Stimulated activated naive B cell treated with anti-CD40 and anti-IgM and Interleukin-4, amounts not matched to agents 10 μg/mL and 1 μg/mL and 100 μg/mL, for 72 hours (primary cell): ENCODE results near the gene NT5DC3.
"Not testable (repeated sequence)": the region's sequence is repeated elsewhere in the genome, so short reads cannot be mapped to it uniquely, and the experiment has no call there.

Experiments
- ATAC-seq, 2 donors: fragments of 150-1000 bp; cut with Tn5 transposase; replicated peaks; 2 replicates each; pipeline ENCODE4 v1.10.0; 2021; ENCODE audit warnings: moderate library complexity in 1 of 2
- DNase-seq: peaks from one replicate; pipeline ENCODE4 v3.0.0; 2021
- H3K27ac Mint-ChIP-seq: one replicate; pipeline ENCODE4 v1.8.0; 2022; ENCODE audit warnings: mild to moderate bottlenecking, mixed read lengths
- H3K27me3 Mint-ChIP-seq, 2 donors: one replicate each; pipeline ENCODE4 v1.8.0; 2022; ENCODE audit warnings: mixed read lengths in 2 of 2
- H3K36me3 Mint-ChIP-seq, 2 donors: one replicate each; pipeline ENCODE4 v1.8.0; 2022; ENCODE audit warnings: mixed read lengths in 2 of 2, mild to moderate bottlenecking in 1 of 2
- H3K4me1 Mint-ChIP-seq, 2 donors: one replicate each; pipeline ENCODE4 v1.8.0; 2022; ENCODE audit warnings: mixed read lengths in 2 of 2, mild to moderate bottlenecking in 1 of 2
- H3K4me3 Mint-ChIP-seq, 2 donors: one replicate each; pipeline ENCODE4 v1.8.0; 2022; ENCODE audit warnings: mild to moderate bottlenecking in 2 of 2, mixed read lengths in 2 of 2, moderate library complexity in 1 of 2
- H3K9me3 Mint-ChIP-seq, 2 donors: one replicate each; pipeline ENCODE4 v1.8.0; 2022; ENCODE audit warnings: mixed read lengths in 2 of 2, mild to moderate bottlenecking in 1 of 2

NT5DC3 gene

DNA sequence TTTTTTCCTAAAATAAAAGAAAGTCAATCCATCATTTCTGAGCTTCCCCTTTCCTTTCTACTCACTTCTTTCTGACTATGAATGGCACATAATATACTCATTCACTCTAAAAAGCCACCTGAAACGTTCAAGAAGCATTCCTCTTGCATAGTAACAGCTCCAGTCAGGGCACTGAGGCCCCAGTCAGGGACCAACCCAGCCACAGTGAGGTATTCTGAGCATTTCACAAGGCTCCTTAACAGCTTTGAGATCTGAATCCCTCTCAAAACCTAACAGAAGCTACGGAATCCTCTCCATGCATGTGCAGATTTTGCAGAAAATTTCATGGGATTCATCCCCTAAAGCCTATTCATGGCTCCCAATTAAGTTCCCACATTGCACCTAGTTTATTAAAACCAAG lies 23.2 kb downstream of the NT5DC3 start:
- H3K27me3 Mint-ChIP-seq: no peaks in the 10 kb centered on the region
- no peak overlapping the region for H3K4me3 Mint-ChIP-seq
- peaks cover 18 to 31% of the 10 kb centered on the region in 2 donors for H3K36me3 Mint-ChIP-seq
- ATAC-seq (no peak), DNase-seq (no peak)
- peaks cover 5 to 8% of the 10 kb centered on the region in 2 donors for H3K4me1 Mint-ChIP-seq
- H3K9me3 Mint-ChIP-seq: peaks cover 0 to 4% of the 10 kb centered on the region in 2 donors
- no peak overlapping the region for H3K27ac Mint-ChIP-seq

DNA sequence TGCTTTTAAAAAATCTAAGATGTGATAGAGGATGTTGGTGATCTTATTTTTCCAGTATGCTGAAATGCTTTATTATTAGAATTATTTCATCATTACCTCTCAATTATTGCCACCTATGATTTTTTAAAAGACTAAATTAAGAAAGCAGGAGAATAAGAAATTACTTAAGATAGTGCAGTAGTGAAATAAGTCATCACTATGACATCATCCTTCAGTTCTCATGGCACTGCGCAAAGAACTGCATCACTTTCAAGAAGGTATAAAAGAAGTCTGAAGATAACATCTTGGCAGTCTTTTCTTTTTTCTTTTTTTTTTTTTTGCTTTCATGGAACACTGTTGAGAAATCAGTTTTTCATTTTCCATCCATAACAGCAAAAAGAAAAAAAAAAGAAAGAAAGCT lies 24.4 kb downstream of the NT5DC3 start:
- peaks cover 5 to 8% of the 10 kb centered on the region in 2 donors for H3K4me1 Mint-ChIP-seq
- H3K27me3 Mint-ChIP-seq: no peaks in the 10 kb centered on the region
- H3K36me3 Mint-ChIP-seq: peaks cover 18 to 31% of the 10 kb centered on the region in 2 donors
- DNase-seq (no peak), ATAC-seq (no peak)
- no peak overlapping the region for H3K27ac Mint-ChIP-seq
- H3K4me3 Mint-ChIP-seq: no peak overlapping the region
- peaks cover 0 to 3% of the 10 kb centered on the region in 2 donors for H3K9me3 Mint-ChIP-seq

DNA sequence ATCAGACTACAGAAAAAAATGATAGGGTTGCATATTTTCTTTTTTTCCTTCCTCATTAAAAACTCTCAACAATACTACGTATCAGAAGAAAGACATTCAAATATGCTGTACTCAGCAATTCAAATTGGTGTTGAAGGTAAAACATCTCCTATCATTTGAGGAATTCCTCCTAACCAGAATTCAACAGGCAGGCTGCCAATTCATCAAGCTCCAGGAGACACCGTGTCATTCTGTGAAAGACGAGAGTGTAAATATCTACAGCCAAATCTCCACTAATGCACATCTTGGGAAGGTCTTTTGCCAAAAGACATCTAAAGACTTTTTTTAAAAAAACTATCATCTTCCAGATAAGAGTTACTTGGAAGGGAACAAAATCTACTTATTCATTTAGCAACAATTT lies 26.6 kb downstream of the NT5DC3 start:
- Mint-ChIP-seq H3K4me3 (no peak overlapping the region), H3K27ac (no peak overlapping the region), H3K27me3 (no peaks in the 10 kb centered on the region), H3K36me3 (peaks cover 22 to 35% of the 10 kb centered on the region in 2 donors), H3K9me3 (no peaks in the 10 kb centered on the region), H3K4me1 (peaks cover 3 to 8% of the 10 kb centered on the region in 2 donors)
- ATAC-seq (no peak), DNase-seq (no peak)

- Mint-ChIP-seq H3K9me3 (no peaks in the 10 kb centered on the region), H3K4me1 (peaks cover under 1 to 5% of the 10 kb centered on the region in 2 donors), H3K27ac (no peak overlapping the region), H3K36me3 (peaks cover 22 to 40% of the 10 kb centered on the region in 2 donors), H3K27me3 (no peaks in the 10 kb centered on the region), H3K4me3 (no peak overlapping the region)
- ATAC-seq (no peak), DNase-seq (no peak)
These were observed 27.1 kb downstream of the NT5DC3 start for GRCh38 chr12:103813949-103814348.

GRCh38 chr12:103813426-103813825 lies 27.6 kb downstream of the NT5DC3 start:
- no peaks in the 10 kb centered on the region for H3K4me1 Mint-ChIP-seq
- ATAC-seq: no peak
- no peaks in the 10 kb centered on the region for H3K9me3 Mint-ChIP-seq
- no peak for DNase-seq
- peaks cover 22 to 40% of the 10 kb centered on the region in 2 donors for H3K36me3 Mint-ChIP-seq
- H3K27me3 Mint-ChIP-seq: no peaks in the 10 kb centered on the region
- no peak overlapping the region for H3K4me3 Mint-ChIP-seq
- no peak overlapping the region for H3K27ac Mint-ChIP-seq

DNA sequence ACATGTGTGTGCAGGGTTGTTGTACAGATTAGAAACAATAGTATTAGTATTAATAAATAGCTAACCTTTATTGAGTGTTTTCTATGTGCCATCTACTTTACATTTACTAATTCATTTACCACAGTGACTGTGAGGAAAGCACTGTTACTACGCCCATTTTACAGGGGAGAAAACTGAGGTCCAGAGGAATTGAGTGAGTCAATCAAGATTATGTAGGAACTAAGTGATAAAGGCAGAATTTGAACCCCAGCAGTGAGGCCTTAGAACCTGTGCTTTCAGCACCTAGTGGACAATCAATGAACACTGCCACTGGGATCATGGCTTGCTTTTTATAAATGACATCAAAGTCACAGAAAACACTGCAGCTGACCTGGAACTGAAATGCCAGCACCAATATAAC lies 28.2 kb downstream of the NT5DC3 start:
- no peaks in the 10 kb centered on the region for H3K4me1 Mint-ChIP-seq
- H3K27me3 Mint-ChIP-seq: no peaks in the 10 kb centered on the region
- H3K36me3 Mint-ChIP-seq: peaks cover 27 to 45% of the 10 kb centered on the region in 2 donors
- H3K9me3 Mint-ChIP-seq: no peaks in the 10 kb centered on the region
- H3K4me3 Mint-ChIP-seq: no peak overlapping the region
- H3K27ac Mint-ChIP-seq: no peak overlapping the region
- DNase-seq (no peak), ATAC-seq (no peak)

DNA sequence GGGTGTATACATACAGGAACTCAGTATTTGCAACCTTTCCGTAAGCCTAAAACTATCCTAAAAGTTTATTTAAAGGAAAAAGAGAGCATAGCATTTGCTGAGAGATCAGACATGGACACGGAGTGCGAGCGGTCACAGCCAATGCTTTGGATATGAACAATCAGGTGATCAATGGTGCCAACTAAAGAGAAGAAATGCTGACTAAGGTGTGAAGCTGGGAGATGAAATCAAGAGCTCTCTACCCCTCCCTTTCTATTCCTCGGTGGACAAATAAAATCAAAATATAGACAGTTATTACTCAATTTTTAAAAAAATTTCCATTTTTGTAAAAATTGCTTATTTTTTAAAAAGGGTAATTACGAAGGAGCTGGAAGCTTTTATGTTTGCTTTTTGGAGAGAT lies 29.2 kb downstream of the NT5DC3 start:
- no peak for ATAC-seq
- peaks cover 0 to 3% of the 10 kb centered on the region in 2 donors for H3K4me1 Mint-ChIP-seq
- no peak for DNase-seq
- H3K36me3 Mint-ChIP-seq: peaks cover 33 to 55% of the 10 kb centered on the region in 2 donors
- H3K9me3 Mint-ChIP-seq: no peaks in the 10 kb centered on the region
- no peak overlapping the region for H3K4me3 Mint-ChIP-seq
- no peak overlapping the region for H3K27ac Mint-ChIP-seq
- H3K27me3 Mint-ChIP-seq: no peaks in the 10 kb centered on the region

DNA sequence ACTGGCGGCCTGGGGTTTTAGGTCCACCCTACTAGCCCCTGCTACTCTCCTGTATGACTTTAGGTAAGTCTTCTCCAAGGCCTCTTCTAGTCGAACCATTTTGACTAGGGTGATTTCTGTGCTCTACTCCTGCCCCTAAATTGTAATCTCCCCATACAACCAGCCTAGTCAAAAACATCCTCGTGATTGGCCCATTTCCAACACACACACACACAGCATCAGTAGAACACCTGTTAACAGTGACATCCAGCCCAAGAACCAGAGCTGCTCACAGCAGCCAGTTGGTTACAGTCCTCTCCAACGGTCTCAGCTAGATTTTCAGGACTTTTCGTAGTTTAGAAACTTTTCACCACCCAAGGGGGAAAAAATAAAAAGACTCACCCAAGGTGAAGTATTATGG lies 30.9 kb downstream of the NT5DC3 start:
- H3K27me3 Mint-ChIP-seq: no peaks in the 10 kb centered on the region
- H3K4me3 Mint-ChIP-seq: no peak overlapping the region
- peaks cover 42 to 68% of the 10 kb centered on the region in 2 donors for H3K36me3 Mint-ChIP-seq
- H3K27ac Mint-ChIP-seq: no peak overlapping the region
- no peaks in the 10 kb centered on the region for H3K9me3 Mint-ChIP-seq
- DNase-seq (no peak), ATAC-seq (no peak)
- peaks cover 0 to 6% of the 10 kb centered on the region in 2 donors for H3K4me1 Mint-ChIP-seq

DNA sequence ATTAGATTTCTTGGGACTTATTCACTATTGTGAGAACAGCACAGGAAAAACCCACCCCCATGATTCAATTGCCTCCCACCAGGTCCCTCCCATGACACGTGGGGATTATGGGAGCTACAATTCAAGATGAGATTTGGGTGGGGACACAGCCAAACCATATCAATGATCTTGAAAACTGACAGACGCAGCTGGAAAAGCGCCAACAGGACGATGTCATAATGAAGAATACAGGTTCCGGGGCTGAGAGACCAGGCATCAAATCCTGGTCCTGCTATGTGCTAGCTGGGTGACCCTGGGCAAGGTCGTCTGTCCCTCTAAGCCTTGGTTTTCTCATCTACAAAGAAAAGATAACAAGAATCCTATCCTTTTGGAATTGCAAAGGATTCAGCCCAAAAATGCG lies 31.4 kb downstream of the NT5DC3 start:
- DNase-seq, H3K27ac Mint-ChIP-seq, H3K27me3 Mint-ChIP-seq, H3K4me1 Mint-ChIP-seq, H3K9me3 Mint-ChIP-seq, H3K4me3 Mint-ChIP-seq, ATAC-seq: not testable (repeated sequence)
- H3K36me3 Mint-ChIP-seq: peaks cover 46 to 72% of the 10 kb centered on the region in 2 donors

DNA sequence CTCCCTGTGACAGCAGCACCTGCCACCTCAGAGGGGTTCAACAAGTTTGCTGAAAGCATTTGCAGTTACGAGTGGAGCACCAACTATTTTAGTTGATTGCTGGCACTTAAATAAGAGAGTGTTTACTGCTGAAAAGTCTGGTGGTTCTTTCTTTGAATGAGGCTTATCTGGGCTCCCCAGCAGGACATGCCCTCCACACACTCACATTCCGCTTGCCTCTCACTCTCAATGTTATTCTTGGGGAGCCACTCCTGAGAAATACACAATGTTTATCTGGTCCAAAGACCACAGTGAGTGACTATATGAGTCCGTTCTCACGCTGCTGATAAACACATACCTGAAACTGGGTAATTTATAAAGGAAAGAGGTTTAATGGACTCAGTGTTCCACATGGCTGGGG lies 31.9 kb downstream of the NT5DC3 start:
- Mint-ChIP-seq H3K27ac (no peak overlapping the region), H3K9me3 (no peaks in the 10 kb centered on the region), H3K27me3 (no peaks in the 10 kb centered on the region), H3K4me3 (no peak overlapping the region), H3K36me3 (peaks cover 48 to 72% of the 10 kb centered on the region in 2 donors), H3K4me1 (peaks cover 0 to 9% of the 10 kb centered on the region in 2 donors)
- no peak for DNase-seq
- no peak for ATAC-seq

DNA sequence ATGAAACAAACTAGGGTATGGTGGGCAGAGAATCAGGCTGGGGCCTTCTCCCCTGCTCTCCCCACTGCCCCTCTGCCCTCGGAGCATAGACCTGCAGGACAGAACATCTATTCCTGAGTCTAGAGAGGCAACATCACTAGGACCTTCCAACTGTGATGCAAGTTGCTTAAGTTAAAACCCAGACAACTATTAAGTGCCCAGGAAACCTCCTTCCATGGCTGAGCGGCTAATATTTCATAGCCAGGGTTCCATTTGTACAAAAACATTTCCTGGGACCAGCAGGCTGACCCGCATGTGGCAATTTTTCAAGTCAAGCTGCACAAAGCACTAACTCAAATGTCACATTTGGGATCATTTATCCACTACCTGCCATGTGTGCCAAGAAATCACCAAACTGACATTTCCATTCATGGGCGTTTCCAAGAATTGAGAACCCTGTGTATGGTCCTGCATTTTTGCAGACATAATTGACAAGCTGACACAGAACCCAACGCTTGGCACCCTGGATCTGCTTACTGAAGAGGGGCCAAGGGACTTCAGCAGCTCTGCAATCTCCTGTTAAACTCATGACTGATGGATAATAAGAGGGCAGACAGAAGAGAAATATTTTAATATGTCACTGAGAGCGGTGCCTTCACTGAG lies 32.7 kb downstream of the NT5DC3 start:
- peak overlapping the region; percentile 52 for H3K27ac Mint-ChIP-seq
- no peak overlapping the region for H3K4me3 Mint-ChIP-seq
- H3K9me3 Mint-ChIP-seq: no peaks in the 10 kb centered on the region
- DNase-seq: no peak
- H3K27me3 Mint-ChIP-seq: no peaks in the 10 kb centered on the region
- no peak for ATAC-seq
- peaks cover 0 to 9% of the 10 kb centered on the region in 2 donors for H3K4me1 Mint-ChIP-seq
- peaks cover 43 to 72% of the 10 kb centered on the region in 2 donors for H3K36me3 Mint-ChIP-seq

- H3K4me3 Mint-ChIP-seq: no peak overlapping the region
- no peak overlapping the region for H3K27ac Mint-ChIP-seq
- peaks cover 45 to 70% of the 10 kb centered on the region in 2 donors for H3K36me3 Mint-ChIP-seq
- no peaks in the 10 kb centered on the region for H3K9me3 Mint-ChIP-seq
- peaks cover 0 to 9% of the 10 kb centered on the region in 2 donors for H3K4me1 Mint-ChIP-seq
- no peaks in the 10 kb centered on the region for H3K27me3 Mint-ChIP-seq
- DNase-seq: no peak
- no peak for ATAC-seq
These were observed 33.3 kb downstream of the NT5DC3 start for GRCh38 chr12:103807561-103808238.

DNA sequence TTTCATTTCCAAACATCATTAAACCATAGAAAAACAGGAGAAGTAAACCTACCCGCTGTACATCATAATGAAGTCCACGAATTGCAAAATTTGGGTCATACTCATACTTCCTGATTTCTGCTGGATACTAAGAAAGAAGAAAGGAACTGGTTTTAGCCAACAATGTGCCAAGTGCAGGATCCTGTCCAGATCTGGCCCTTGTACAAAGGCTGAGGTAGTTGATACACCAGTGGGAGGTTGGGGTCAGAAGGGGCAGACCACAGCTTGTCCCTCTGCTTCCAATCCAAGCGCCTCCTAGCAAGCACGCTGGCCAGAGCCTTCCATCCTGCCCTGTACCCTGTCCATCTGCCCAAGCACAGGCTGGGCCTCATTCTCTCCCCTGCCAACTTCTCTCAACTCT lies 34.2 kb downstream of the NT5DC3 start:
- no peaks in the 10 kb centered on the region for H3K27me3 Mint-ChIP-seq
- H3K4me3 Mint-ChIP-seq: no peak overlapping the region
- no peaks in the 10 kb centered on the region for H3K9me3 Mint-ChIP-seq
- DNase-seq: no peak
- no peak for ATAC-seq
- H3K27ac Mint-ChIP-seq: no peak overlapping the region
- peaks cover 0 to 9% of the 10 kb centered on the region in 2 donors for H3K4me1 Mint-ChIP-seq
- peaks cover 49 to 78% of the 10 kb centered on the region in 2 donors for H3K36me3 Mint-ChIP-seq

DNA sequence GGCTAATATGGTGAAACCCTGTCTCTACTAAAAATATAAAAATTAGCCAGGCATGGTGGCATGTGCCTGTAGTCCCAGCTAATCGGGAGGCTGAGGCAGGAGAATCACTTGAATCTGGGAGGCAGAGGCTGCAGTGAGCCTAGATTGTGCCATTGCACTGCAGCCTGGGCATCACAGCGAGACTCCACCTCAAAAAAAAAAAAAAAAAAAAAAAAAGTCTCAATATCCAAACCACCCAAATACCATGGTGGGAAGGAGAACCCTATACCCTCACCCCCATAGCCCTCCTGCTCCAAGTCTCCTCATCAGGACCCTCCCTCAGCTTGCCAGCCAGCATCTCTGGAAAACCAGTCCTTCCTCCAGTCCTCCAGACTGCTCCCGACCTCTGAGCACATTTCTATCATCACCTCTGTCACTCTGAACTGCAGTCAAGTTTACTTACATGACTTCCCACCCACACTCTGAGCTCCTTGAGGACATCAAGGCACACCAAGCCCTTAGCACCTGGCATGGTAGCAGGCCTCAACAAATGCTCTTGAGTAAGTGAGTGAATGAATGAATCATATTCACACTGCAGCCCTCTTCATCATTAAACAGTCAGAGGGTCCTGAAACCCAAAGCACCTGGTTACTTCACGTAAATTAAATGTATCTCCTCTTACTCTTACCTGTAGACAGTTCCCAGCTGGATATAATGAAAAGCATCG lies 35.2 kb downstream of the NT5DC3 start:
- H3K4me3 Mint-ChIP-seq: no peak overlapping the region
- peaks cover 0 to 9% of the 10 kb centered on the region in 2 donors for H3K4me1 Mint-ChIP-seq
- peaks cover 48 to 76% of the 10 kb centered on the region in 2 donors for H3K36me3 Mint-ChIP-seq
- ATAC-seq: no peak
- no peak for DNase-seq
- H3K27ac Mint-ChIP-seq: no peak overlapping the region
- no peaks in the 10 kb centered on the region for H3K27me3 Mint-ChIP-seq
- H3K9me3 Mint-ChIP-seq: no peaks in the 10 kb centered on the region

DNA sequence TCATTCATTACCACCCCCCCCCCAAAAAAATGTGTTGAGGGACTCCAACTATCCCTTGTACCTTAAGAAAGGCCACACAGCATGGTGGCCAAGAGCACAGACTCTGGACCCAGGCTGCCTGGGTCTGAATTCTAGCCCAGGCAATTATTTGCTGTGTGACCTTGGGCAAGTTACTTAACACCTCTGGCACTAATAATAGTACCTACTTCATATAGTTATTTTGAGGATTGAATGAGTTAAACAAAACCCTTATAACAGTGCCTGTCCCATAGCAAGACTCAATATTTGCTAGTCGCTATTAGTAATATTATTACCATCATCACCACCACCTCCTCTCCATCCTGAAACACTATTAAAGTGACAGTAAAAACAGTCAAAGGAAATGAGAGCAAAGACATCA lies 37.2 kb downstream of the NT5DC3 start:
- no peak for ATAC-seq

More for the DNA sequence above, 37.2 kb downstream of the NT5DC3 start:
- H3K27me3 Mint-ChIP-seq: no peaks in the 10 kb centered on the region
- peaks cover 8 to 9% of the 10 kb centered on the region in 2 donors for H3K4me1 Mint-ChIP-seq
- H3K4me3 Mint-ChIP-seq: no peak overlapping the region
- H3K36me3 Mint-ChIP-seq: peaks cover 46 to 75% of the 10 kb centered on the region in 2 donors
- DNase-seq: no peak
- H3K27ac Mint-ChIP-seq: no peak overlapping the region
- peaks cover 0 to 3% of the 10 kb centered on the region in 2 donors for H3K9me3 Mint-ChIP-seq
